HCT116 (cell line): Measurements from ENCODE around the gene GABPA.

Experiments
- CTCF ChIP-seq, 3 experiments: fragments of 200-600 bp in 1 of 3; sonication (generic) in 1 of 3; IDR thresholded peaks in 2 of 3; conservative IDR thresholded peaks in 1 of 3; 2 replicates each; pipeline ENCODE4 v1.5.1; 2012 to 2017; ENCODE audit warnings: low read depth in 2 of 3, low read length in 2 of 3, antibody characterized with exemption in 1 of 3, borderline replicate concordance in 1 of 3, control low read depth in 1 of 3, mild to moderate bottlenecking in 1 of 3, mixed read lengths in 1 of 3, mixed run types in 1 of 3, moderate library complexity in 1 of 3; ENCODE audit not compliant: insufficient read depth in 1 of 3
- JUND ChIP-seq: IDR thresholded peaks from 2 replicates; pipeline ENCODE4 v1.6.1; 2012
- POLR2A ChIP-seq: IDR thresholded peaks from 2 replicates; pipeline ENCODE4 v1.7.0; 2011; ENCODE audit warnings: borderline replicate concordance; ENCODE audit not compliant: insufficient read depth, insufficient read length; ENCODE audit errors: extremely low read depth
- POLR2AphosphoS5 ChIP-seq: IDR thresholded peaks from 2 replicates; pipeline ENCODE4 v1.6.1; 2011; ENCODE audit warnings: mild to moderate bottlenecking, low read depth, low read length, moderate library complexity
- SP1 ChIP-seq: IDR thresholded peaks from 2 replicates; pipeline ENCODE4 v1.6.1; 2012; ENCODE audit warnings: low read depth
- YY1 ChIP-seq: IDR thresholded peaks from 2 replicates; pipeline ENCODE4 v1.6.1; 2011; ENCODE audit warnings: low read length, low read depth, moderate library complexity, mild to moderate bottlenecking; ENCODE audit not compliant: insufficient replicate concordance; ENCODE audit errors: extremely low read depth
- ZBTB33 ChIP-seq: IDR thresholded peaks from 2 replicates; pipeline ENCODE4 v1.6.1; 2011; ENCODE audit warnings: mild to moderate bottlenecking, low read length, moderate library complexity; ENCODE audit not compliant: insufficient replicate concordance; ENCODE audit errors: extremely low read depth

- no peak for TF ChIP-seq CTCF (IDR thresholded peaks at IDR 0.05 in 2 of 3, conservative IDR thresholded peaks at IDR 0.05 in 1 of 3; ENCODE audit: borderline replicate concordance in 1 of 3, insufficient read depth in 1 of 3, low read depth in 2 of 3, low read length in 2 of 3)
- no peak for TF ChIP-seq SP1
- no peak for TF ChIP-seq JUND
- no peak for TF ChIP-seq POLR2A
- no peak for TF ChIP-seq ZBTB33
- no peak for TF ChIP-seq POLR2AphosphoS5
- no peak for TF ChIP-seq YY1
These were observed 29.3 kb downstream of the GABPA start for GRCh38 chr21:25764065-25764464.
